UCSD-AML1 (cell line): ENCODE data around the gene NXF1.
"Not testable (repeated sequence)": the region's sequence is repeated elsewhere in the genome, so short reads cannot be mapped to it uniquely, and the experiment has no call there.

Source experiments
- DNase-seq: peaks from one replicate; lab custom pipeline; 2025; ENCODE audit not compliant: unreplicated experiment; lab: John Stamatoyannopoulos, UW

NXF1 gene

GRCh38 chr11:62805076-62805892 lies at the start of gene NXF1:
Gene NXF1, minus strand, starts transcription at chr11:62805440. Its CDS starts 84 bp downstream, at chr11:62805356.
- DNase-seq, result peak; percentile 96

- no peak for DNase-seq
Observed at GRCh38 chr11:62854013-62854824, 49.0 kb upstream of the NXF1 start.

GRCh38 chr11:62853279-62853965 lies 48.2 kb upstream of the NXF1 start:
- DNase-seq, result no peak

GRCh38 chr11:62852523-62853188 lies 47.4 kb upstream of the NXF1 start:
- no peak for DNase-seq

GRCh38 chr11:62851807-62852522 lies 46.7 kb upstream of the NXF1 start:
- DNase-seq, result no peak

GRCh38 chr11:62850911-62851806 lies 45.9 kb upstream of the NXF1 start:
- DNase-seq, result no peak

- DNase-seq, result no peak
Observed at GRCh38 chr11:62847767-62848314, 42.6 kb upstream of the NXF1 start.

GRCh38 chr11:62846177-62846576 lies 40.9 kb upstream of the NXF1 start:
- DNase-seq, result no peak

- DNase-seq, result no peak
Observed at GRCh38 chr11:62844154-62844553, 38.9 kb upstream of the NXF1 start.

- no peak for DNase-seq
Observed at GRCh38 chr11:62843466-62843865, 38.2 kb upstream of the NXF1 start.

- DNase-seq, result not testable (repeated sequence)
Observed at GRCh38 chr11:62842891-62843290, 37.7 kb upstream of the NXF1 start.

- peak; percentile 42 for DNase-seq
Observed at GRCh38 chr11:62842171-62842741, 37.0 kb upstream of the NXF1 start.

GRCh38 chr11:62841361-62842170 lies 36.3 kb upstream of the NXF1 start:
- peak; percentile 79 for DNase-seq

- peak; percentile 78 for DNase-seq
Observed at GRCh38 chr11:62840721-62841360, 35.6 kb upstream of the NXF1 start.

GRCh38 chr11:62839050-62839945 lies 34.1 kb upstream of the NXF1 start, which contains the start of gene WDR74:
Gene WDR74, minus strand, starts transcription at chr11:62839590. Its CDS starts 20 bp downstream, at chr11:62839570.
- DNase-seq, result peak; percentile 89

GRCh38 chr11:62835336-62835735 lies 30.1 kb upstream of the NXF1 start:
- no peak for DNase-seq
